ENCODE data around the gene UAP1. TPM values are rescaled to one million over a fixed set of nuclear protein-coding genes. Genes with fewer than 3 reads are reported as not detected.

The UAP1 gene
- total and polyA plus RNA-seq, 2 donors (not counting 3 experiments of a cell fraction or from before 2014, with no cell fraction given): 30.6 to 89.8 TPM

GRCh38 chr1:162566870-162567269, 5.3 kb downstream of the UAP1 start:
- POLR2A ChIA-PET: interaction anchor here (0.6 kb wide), 1 partner anchor 68 kb away, joined by 3 read pairs; no protein-coding TSS in a partner anchor

More at GRCh38 chr1:162566870-162567269, 5.3 kb downstream of the UAP1 start:
- intact Hi-C loops (cut with micrococcal nuclease) (no loop called here), dilution Hi-C loops (cut with MboI; ENCODE audit: extremely low pct_ligation_motif_present, low sequenced_read_pairs) (no loop called here)
- H4K20me1 ChIP-seq (replicated peaks; ENCODE audit: control insufficient read depth, extremely low read depth, insufficient read depth, low read length): no peaks in the 10 kb centered on the region
- H3K27ac ChIP-seq (ENCODE audit: insufficient read depth, low read depth, low read length): no peak overlapping the region
- no peak overlapping the region for H3K4me3 ChIP-seq (replicated peaks in 1 of 3; ENCODE audit: insufficient read depth in 1 of 3, low read depth in 1 of 3, low read length in 3 of 3)
- peaks cover 100% of the 10 kb centered on the region for H3K79me2 ChIP-seq (ENCODE audit: control insufficient read depth, insufficient read depth, low read length)
- TF ChIP-seq POLR2A (IDR thresholded peaks at IDR 0.05; ENCODE audit: low read depth, low read length) (no peak), FOS (IDR thresholded peaks at IDR 0.05; ENCODE audit: borderline replicate concordance, insufficient read depth, low read length) (no peak), GATA2 (IDR thresholded peaks at IDR 0.05; ENCODE audit: insufficient read depth, insufficient read length, low read depth, low read length) (no peak), CTCF (IDR thresholded peaks at IDR 0.05; ENCODE audit: extremely low read depth in 1 of 2, insufficient read depth in 1 of 2, low read depth in 1 of 2, low read length in 2 of 2) (no peak), MAX (IDR thresholded peaks at IDR 0.05; ENCODE audit: insufficient read depth, insufficient read length) (no peak), MYC (IDR thresholded peaks at IDR 0.05; ENCODE audit: low read depth, low read length) (no peak), POLR2AphosphoS5 (IDR thresholded peaks at IDR 0.05; ENCODE audit: insufficient read depth, low read depth, low read length) (no peak), JUN (IDR thresholded peaks at IDR 0.05; ENCODE audit: borderline replicate concordance, insufficient read depth, insufficient read length, low read depth) (no peak), EZH2 (IDR thresholded peaks at IDR 0.05; ENCODE audit: borderline replicate concordance, low read depth, low read length, severe bottlenecking) (no peak)
- peaks cover 37% of the 10 kb centered on the region for H3K4me1 ChIP-seq (ENCODE audit: control insufficient read depth, extremely low read depth, insufficient read depth, low read length)
- H3K36me3 ChIP-seq (ENCODE audit: control insufficient read depth in 2 of 2, extremely low read depth in 1 of 2, insufficient read depth in 2 of 2, low read length in 2 of 2): peaks cover 4 to 6% of the 10 kb centered on the region in 2 experiments
- H3K27me3 ChIP-seq (ENCODE audit: control insufficient read depth in 2 of 2, insufficient read depth in 2 of 2, low read length in 2 of 2): no peaks in the 10 kb centered on the region
- no peak for DNase-seq (ENCODE audit: low read depth, low spot score)
- H3K9ac ChIP-seq (replicated peaks; ENCODE audit: extremely low read depth, insufficient read depth, low read length): no peak overlapping the region
- CTCF ChIA-PET: interaction anchor here (0.6 to 2.4 kb wide), 5 partner anchors 9 to 530 kb away, joined by 3 to 8 read pairs (median 3); no protein-coding TSS in a partner anchor
- no TSS peak for BruUV-seq (replicated peaks)
- no peaks in the 10 kb centered on the region for H3K9me1 ChIP-seq (replicated peaks; ENCODE audit: control insufficient read depth, extremely low read depth, insufficient read depth, low read length)
- H3K4me2 ChIP-seq (ENCODE audit: insufficient read depth, low read length): no peak overlapping the region
- no peak for FAIRE-seq
- no peaks in the 10 kb centered on the region for H3K9me3 ChIP-seq (replicated peaks; ENCODE audit: control insufficient read depth, insufficient read depth, low read length)
- no peak overlapping the region for H2AFZ ChIP-seq (ENCODE audit: low read depth, low read length)
